GM23248 (cell line): ENCODE data around the gene TRPV3.

Source experiments
- EZH2 ChIP-seq: fragments of 200-600 bp; sonication (generic); IDR thresholded peaks from 2 replicates; pipeline ENCODE4 v1.6.1; 2018; ENCODE audit warnings: antibody characterized with exemption, mild to moderate bottlenecking; ENCODE audit not compliant: insufficient read depth, poor library complexity, severe bottlenecking
- EZH2phosphoT487 ChIP-seq: fragments of 200-600 bp; sonication (generic); IDR thresholded peaks from 2 replicates; pipeline ENCODE4 v1.6.1; 2018; ENCODE audit warnings: antibody characterized with exemption, moderate library complexity, mild to moderate bottlenecking, low read depth; ENCODE audit not compliant: insufficient read depth

DNA sequence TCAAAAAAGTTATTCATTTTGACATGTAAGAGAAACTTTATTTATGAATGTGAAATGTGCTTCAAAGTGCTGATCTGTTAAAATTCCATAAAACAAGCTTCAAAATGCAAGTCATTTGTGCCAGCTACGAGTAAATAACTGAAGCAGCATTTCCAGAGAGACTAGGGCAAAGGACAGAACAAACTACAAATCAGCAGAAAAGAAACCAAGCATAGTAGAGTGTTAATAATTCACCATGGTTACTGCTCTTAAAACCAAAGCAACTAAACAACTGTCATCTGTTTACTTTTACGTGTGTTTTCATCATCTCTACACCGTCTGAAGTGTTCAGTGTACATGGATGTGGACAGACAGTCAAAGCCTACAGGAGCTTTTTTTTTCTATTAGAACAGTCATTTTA is 83.4 kb downstream of the TRPV3 start:
- TF ChIP-seq EZH2 (no peak), EZH2phosphoT487 (no peak)
